CD4-positive, alpha-beta T cell treated with Interleukin-6 for 4 hours (primary cell): ENCODE results near the gene CLDN7.

Source experiments
- DNase-seq: peaks from one replicate; pipeline ENCODE4 v3.0.0-alpha.2; 2020; ENCODE audit warnings: mixed read lengths

The CLDN7 gene

DNA sequence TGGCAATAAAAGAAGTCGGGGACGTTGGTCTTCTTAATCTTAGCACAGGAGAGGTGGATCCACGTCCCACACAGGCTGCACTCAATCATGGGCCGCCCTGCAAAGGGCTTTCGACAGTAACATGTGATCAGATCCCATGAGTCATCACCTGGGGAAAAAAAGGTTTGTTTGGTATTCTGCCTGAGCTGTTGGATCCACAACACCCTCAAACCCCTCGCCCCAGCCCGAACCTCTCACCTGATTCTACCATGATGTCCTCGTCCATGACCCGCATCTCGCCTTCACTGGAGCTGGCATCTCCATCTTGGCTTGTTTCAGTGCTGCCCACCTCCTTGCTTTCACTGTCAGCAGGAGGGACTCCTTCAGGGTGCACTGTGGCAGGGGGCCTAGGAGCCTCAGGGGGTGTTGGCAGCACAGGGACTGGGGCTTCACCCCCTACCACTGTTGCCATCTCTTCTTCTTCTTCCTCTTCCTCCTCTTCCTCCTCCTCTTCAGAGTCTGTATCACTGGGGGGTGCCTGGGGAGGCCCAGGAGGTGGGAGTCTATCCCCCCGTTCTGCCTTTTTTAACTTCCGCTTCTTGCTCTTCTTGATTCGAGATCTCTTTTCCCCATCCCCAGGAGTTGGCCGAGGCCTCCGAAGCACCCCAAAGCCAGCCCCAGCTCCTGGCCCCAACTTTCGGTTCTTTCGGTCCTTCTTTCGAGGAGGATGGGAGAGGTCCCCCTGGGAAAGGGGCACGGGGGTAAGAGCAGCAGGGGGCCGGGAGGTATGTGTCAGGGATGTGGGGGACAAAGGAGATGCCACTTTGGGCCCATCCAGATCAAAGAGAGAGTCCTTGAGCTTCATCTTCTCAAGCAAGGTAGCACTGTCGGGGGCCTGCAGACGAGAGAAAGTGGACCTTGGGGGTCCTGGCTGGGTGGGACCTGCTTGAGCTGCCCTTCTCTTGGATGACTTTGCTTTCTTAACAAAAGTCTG is 26.3 kb downstream of the CLDN7 start:
- peak; percentile 34 for DNase-seq

- DNase-seq, result peak; percentile 95
Measured at GRCh38 chr17:7234083-7234951, 28.0 kb downstream of the CLDN7 start, which contains the start of gene DVL2. TSS of gene DVL2 (minus strand) at chr17:7234517. CDS start at chr17:7234262, 255 bp downstream.

- no peak for DNase-seq
Measured at GRCh38 chr17:7233701-7234082, 28.6 kb downstream of the CLDN7 start.

DNA sequence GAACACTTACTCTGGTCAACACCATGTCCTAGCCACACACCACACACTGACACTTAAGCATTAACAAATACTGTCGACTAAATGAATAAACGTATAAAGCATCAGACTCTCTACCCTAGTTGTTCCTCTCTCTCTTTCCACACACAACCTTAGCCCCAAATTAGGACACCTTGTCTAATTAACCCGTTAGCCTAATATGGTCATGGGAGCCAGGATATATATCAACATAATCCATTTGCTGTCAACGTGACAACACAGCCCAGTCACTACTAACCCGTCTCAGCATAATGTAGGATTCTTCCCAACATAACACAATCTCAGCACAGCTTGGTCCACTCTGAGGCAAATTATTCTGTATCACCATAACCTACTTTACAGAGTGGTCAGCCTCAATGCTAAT is 30.2 kb downstream of the CLDN7 start:
- DNase-seq, result no peak

DNA sequence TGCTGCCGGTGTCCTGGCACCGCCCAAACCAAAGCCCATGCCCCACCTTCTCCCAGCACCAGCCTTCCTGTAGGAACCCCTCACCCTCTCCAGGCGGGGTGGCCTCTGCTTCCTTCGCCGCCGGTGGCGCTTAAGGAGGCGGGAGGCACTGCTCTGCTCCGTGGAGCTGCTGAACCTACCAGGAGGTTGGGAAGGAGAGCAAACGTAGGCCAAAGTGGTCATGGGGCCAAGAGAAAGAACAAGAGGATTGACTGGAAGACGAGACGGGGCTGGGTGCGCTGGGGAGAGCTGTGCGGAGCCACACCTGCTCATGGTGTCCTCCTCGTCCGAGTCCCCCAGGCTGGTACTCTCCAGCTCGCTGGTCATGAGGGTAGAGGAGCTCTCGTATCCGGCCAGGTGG is 32.8 kb downstream of the CLDN7 start:
- no peak for DNase-seq

- no peak for DNase-seq
Measured at GRCh38 chr17:7228920-7229319, 33.4 kb downstream of the CLDN7 start.

DNA sequence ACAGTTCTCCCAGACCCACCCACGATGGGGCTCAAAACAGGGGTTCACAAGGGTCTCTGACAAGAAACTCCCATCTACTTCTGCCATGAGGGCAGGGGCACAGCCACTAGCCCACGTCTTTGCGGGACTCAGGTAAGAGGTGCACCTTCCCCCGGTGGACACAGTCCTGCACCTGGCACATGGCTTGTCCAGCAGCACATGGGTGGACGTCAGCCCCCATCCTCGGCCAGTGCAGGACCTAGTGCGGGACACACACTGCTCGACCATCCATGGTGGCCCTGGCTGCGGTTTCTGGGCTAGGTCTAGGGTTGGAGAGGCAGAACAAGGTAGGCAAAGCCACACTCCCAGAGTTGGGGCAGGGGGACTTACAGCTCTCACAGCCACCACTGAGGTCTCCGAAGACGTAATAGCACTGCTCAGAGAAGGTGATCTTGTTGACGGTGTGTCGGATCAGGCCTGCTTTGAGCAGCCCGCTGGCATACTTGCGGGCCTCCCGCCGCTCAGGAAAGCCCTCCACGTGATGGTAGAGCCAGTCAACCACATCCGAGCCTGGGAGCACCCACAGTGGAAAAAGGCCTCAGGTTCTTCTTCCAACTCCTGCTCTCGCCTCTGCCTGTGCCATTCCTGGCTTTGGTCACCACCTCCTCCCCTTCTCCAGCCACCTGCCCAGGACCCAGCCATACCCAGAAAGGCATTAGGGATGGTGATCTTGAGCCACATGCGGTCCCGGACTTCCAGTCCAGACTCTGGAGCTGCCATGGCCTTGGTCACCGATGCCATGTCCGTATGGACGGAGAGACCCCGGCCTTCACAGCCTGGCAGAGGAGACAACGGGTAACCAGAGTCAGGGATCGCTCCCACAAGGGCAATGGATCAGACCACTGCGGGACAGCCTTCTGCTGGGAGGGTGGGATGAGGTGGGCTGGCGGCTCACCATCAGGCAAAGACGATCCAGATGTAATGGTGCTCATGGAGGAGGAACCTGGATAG is 35.3 kb downstream of the CLDN7 start:
- DNase-seq, result no peak

GRCh38 chr17:7225711-7226331 is 36.5 kb downstream of the CLDN7 start:
- DNase-seq, result no peak

GRCh38 chr17:7224661-7225111 is 37.6 kb downstream of the CLDN7 start:
- no peak for DNase-seq

DNA sequence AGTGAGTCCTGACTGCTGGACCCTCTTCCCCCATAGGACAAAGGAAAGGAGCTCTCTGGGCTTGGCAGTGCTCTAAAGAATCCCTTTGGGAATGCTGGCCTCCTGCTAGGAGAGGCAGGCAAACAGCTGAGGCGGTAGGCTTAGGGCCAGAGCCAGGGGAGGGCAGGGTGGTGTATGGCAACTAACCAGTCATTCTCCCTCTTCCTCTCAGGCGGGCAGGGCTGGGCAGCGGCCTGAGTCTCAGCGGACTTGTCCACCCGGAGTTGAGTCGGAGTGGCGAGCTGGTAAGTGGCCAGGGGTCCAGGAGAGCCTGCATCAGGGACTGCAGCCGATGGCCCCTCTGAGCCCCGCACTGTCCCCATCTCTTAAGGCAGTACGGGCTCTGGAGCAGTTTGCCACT is 38.2 kb downstream of the CLDN7 start:
- no peak for DNase-seq

DNA sequence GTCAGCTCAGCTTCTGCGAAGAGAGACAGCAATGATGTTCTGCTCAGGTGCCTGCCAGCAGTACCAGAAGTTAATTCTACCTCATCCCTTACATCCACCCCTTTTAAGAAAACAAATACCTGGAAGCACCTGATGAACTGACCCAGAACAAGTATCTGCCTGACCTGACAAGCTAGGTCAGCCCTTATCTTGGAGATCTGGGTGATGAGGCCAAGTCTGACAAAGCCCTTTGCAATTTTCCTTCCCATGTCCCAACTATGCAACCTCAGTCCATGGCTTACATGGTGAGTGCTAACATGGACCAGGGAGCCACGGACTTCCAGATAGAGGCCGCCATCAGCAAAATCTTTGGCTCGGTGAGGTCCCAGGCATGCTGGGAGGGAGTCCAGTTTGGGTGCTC is 38.9 kb downstream of the CLDN7 start:
- DNase-seq, result no peak

DNA sequence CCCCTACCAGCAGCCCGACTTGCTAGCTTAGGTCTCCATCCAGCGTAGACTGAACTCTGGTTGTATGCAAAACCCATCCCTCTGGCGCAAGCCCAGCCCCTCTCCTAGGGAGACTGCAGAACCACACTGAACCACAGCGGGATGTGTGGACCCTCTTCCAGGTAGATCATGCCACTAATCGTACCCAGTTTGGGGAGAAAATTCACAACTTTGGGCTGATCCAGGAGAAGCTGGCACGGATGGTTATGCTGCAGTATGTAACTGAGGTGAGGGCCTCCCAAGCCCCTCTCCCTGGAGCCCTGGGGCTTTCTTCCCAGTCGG is 39.3 kb downstream of the CLDN7 start:
- DNase-seq, result no peak

- DNase-seq, result no peak
Measured at GRCh38 chr17:7222093-7222971, 39.9 kb downstream of the CLDN7 start.

GRCh38 chr17:7221278-7222092 is 40.8 kb downstream of the CLDN7 start:
- no peak for DNase-seq

DNA sequence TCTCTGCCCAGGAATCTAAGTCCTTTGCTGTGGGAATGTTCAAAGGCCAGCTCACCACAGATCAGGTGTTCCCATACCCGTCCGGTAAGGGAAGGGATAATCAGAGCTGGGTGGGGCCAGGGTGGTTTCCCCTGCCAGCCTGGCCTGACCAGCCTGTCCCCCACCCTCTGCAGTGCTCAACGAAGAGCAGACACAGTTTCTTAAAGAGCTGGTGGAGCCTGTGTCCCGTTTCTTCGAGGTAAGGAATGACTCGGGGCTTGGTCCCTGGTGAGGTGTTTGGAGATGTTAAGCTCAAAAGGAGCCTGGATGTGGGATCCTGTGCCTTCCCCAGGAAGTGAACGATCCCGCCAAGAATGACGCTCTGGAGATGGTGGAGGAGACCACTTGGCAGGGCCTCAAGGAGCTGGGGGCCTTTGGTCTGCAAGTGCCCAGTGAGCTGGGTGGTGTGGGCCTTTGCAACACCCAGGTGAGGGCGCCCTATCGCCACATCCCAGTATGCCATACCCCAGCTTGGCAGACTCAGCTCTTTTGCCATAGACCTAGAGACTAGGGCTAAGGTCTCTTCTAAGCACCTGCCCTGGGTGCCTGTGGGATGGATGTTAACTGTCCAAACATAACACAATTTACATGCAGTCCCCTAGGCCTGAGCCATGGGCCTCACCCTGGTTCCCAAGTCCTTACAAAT is 41.5 kb downstream of the CLDN7 start:
- peak; percentile 74 for DNase-seq

GRCh38 chr17:7219812-7220592 is 42.3 kb downstream of the CLDN7 start, which contains the start of the genes ACADVL and DLG4:
TSS of gene ACADVL (plus strand) at chr17:7219938. CDS start at chr17:7219985, 47 bp downstream.
TSS of gene DLG4 (minus strand) at chr17:7219836.
- DNase-seq, result peak; percentile 85

- DNase-seq, result no peak
Measured at GRCh38 chr17:7219229-7219811, 43.0 kb downstream of the CLDN7 start.

- no peak for DNase-seq
Measured at GRCh38 chr17:7218758-7219157, 43.5 kb downstream of the CLDN7 start.
